Activated CD8-positive, alpha-beta memory T cell treated with anti-CD3 and anti-CD28 coated beads for 36 hours (primary cell): ENCODE results near the gene MPST. TPM values are rescaled to one million over a fixed set of nuclear protein-coding genes. Genes with fewer than 3 reads are reported as not detected.

Source experiments
- CTCF ChIA-PET: fragments of 350-600 bp; sonication (Branson Sonifier 250); formaldehyde crosslinking; loops from one replicate; lab custom pipeline; 2021; ENCODE audit warnings: antibody characterized with exemption; lab: Charles Lee
- POLR2A ChIA-PET: fragments of 350-600 bp; sonication (Branson Sonifier 250); formaldehyde crosslinking; loops from one replicate; lab custom pipeline; 2021; ENCODE audit warnings: antibody characterized with exemption; lab: Charles Lee
- total RNA-seq, 2 experiments: library from RNA; stranded (reverse); gene quantifications; one replicate each; pipeline ENCODE4 v1.2.3, GENCODE V29; 2021

MPST gene
- total RNA-seq, 2 experiments from 2014 or later: 20.6 to 20.9 TPM

DNA sequence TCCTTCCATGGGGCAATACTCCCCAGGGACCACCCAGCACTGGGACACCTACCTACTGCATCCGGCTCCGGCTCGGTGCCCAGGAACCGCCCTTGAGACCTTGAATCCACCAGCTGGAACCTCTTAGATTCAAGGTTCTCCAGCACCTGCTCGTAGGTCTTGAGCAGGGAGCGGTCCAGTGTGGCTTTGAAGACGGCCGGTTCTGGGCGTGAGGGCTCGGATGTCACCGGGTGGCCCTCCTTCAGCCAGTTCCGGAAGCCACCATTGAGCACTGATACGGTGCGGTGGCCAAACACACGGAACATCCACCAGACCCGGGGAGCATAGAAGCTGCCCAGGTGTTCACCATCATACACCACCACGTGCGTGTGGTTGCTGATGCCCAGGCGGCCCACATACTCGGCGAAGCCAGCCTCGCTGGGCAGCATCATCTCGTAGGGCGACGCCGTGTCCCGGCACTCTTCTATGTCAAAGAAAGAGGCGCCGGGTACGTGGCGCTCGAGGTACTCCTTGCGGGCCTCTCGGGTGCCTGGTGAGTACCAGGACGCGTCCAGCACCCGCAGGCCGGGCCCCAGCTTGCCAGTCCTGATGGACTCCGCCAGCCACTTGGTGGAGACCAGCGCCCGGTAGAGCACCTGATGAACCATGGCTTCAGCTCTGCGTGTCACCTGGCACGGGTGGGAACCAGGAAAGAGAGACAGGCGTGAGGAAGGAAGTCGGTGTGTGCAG is 1.3 kb upstream of the MPST start:
- ChIA-PET POLR2A (interaction anchor here (1.0 kb wide), 1 partner anchor 40 kb away, joined by 3 read pairs; no protein-coding TSS in a partner anchor), CTCF (interaction anchor here (0.9 to 2.3 kb wide), 5 partner anchors 19 to 181 kb away, joined by 3 to 8 read pairs (median 3); no protein-coding TSS in a partner anchor)

DNA sequence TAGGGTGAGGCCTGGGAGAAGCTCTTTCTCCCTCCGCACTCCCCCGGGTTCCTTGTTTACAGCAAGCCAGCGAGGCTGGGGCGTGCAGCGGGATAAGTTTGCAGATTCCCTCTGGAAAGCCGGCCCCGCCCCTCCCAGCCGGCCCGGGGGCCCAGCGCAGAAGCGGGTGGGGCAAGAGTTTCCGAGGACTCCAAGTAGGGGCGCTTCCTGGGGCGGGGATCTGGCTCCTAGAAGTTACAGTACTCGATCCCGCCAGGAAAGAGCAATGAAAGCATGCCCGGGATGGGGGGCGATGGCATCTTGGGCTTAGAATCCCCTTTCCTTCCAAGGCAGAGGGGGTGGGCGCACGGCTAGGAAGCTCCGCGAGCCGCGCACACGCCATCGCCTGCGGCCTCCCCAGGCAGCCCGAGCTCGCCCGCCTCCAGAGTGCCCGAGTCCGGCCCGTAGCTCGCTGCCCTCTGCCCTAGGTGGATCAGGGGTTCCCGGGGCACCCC is 680 bp upstream of the MPST start:
- POLR2A ChIA-PET: interaction anchor here (0.7 to 1.0 kb wide), 2 partner anchors 41 to 467 kb away, joined by 3 read pairs; no protein-coding TSS in a partner anchor
- CTCF ChIA-PET: interaction anchor here (0.7 to 2.3 kb wide), 5 partner anchors 20 to 181 kb away, joined by 3 to 8 read pairs (median 3); no protein-coding TSS in a partner anchor

DNA sequence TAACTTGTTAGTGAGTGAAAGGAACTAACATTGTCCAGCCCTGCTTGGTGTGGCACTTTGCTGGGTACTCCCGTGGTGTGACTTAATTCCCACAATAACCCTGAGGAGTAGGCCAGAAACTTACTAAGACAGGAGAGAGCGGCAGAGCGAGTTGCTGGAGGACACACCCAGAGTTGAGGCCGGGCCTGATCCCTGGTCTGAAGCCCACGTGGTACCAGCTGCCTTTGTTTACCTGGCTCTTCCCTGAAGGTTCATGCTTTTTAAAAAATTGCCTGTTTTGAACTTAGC is 594 bp downstream of the MPST start:
- CTCF ChIA-PET: interaction anchor here (0.9 to 4.2 kb wide), 4 partner anchors 21 to 179 kb away, joined by 3 to 16 read pairs (median 6); no protein-coding TSS in a partner anchor
- POLR2A ChIA-PET: no interaction called here

DNA sequence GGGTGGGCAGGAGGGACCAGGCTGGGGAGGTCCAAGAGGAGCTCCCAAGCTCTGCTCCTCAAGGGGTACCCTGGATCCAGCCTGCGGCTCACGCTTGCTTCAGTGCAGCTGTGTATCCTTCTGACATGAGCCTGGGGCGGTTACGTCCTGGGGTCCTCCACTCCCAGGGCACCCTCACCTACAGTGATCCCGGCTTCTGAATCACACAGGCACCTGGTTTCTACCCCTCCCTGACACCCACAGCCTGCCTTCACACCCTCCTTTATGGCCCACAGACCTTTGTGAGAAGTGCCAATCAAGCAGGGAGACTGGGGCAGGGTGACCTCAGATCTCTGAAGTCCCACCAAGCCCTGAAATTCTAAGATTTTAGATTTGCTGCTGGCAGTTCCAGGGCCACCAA is 1.5 kb downstream of the MPST start:
- POLR2A ChIA-PET: no interaction called here
- CTCF ChIA-PET: interaction anchor here (0.6 to 4.2 kb wide), 9 partner anchors 8 to 649 kb away, joined by 3 to 16 read pairs (median 3); no protein-coding TSS in a partner anchor

DNA sequence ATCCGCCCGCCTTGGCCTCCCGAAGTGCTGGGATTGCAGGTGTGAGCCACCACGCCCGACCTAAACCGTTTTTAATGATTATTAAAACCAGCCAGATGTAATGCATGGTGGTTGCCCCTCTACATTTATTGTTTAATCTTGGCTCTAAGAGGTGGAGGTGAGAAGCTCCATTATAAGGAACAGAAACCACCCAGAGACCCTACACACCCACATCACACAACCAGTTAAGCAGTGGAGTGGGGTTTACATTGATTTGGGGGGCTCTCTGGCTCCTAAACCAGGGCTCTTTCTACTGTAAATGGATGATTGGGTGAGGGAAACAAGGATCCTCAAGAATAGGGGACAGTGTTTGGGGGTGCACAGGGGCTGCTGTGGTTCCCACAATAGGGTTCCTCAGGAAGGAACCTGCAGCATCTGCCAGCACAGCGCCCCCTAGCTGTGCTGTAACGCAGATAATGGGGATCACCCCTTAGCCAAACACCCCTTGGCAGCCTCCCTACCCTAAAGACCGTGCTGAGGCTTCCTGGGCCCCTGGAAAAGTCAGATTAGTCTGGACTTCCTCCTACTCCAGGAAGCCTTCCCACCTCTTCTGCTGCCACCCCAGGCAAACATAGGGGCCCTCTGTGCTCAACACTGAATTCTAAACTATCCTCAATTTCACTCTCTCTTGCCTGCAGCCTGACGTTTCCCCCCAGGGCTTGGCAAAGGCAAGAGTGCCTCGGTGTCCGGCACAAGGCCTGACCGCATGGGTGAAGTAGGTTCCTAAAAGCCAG is 2.4 kb downstream of the MPST start:
- POLR2A ChIA-PET: no interaction called here
- CTCF ChIA-PET: interaction anchor here (0.6 to 4.2 kb wide), 12 partner anchors 8 to 648 kb away, joined by 3 to 16 read pairs (median 3); no protein-coding TSS in a partner anchor

DNA sequence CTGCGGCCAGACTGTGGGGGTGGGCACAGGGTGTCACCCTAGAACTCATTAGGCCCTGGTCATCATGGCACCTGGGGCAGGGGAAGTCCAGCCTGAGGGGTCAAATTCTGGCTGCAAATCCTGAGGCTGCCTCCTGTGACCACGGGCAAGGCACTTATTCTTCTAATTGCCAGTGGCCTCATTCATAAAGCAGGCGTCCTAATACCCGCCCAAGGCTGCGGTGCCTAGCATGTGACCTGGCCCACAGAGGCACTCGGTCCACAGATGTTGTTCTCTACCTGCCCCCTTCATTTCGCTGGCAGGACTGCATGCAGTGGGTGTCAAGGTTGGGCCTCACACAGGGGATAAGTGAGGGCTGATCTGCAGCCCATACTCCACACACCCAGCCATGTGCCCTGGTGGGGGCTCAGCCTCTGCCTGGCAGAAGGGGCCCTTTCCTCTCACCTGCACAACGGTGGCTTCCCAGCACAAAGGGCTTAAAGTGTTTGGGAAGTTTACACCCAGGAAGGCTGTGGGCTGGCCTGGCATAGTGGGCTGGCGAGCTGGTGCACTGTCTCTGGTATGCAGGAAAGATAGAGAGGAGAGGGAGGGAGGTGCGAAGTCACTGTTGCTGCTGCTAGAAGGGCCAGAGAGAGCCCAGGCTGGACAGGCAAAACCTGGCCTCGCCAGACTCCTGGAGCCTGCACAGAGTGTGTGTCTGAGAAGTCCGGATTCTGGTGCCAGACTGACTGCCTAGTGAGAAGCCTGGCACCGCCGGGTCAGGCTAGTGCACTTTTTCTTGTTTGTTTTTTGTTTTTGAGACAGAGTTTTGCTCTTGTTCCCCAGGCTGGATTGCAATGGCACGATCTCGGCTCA is 3.2 kb downstream of the MPST start:
- ChIA-PET CTCF (interaction anchor here (0.6 to 4.2 kb wide), 4 partner anchors 21 to 268 kb away, joined by 3 to 16 read pairs (median 4); no protein-coding TSS in a partner anchor), POLR2A (no interaction called here)

DNA sequence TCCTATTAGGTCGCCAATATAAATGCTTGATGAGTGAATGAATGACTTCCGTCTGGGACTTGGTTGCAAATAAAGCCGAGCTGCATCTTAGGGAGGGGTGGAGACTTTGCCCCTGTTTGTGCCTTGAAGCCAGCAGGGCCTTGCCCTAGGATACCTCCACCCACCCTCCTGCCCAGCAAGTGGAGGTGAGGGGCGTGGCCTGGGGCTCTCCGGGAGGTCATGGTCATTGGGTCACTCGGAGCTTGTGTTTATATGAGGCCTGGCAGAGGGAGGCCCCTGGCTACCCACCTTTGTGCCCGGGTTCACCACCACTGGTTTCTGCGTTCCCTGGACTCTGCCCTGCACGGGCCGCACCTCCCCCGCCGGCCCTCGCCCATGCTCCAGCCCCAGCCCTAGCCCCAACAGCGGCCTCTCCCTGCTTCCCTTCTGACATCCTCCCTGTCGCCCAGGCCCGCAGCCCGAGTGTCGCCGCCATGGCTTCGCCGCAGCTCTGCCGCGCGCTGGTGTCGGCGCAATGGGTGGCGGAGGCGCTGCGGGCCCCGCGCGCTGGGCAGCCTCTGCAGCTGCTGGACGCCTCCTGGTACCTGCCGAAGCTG is 4.3 kb downstream of the MPST start:
- ChIA-PET CTCF (interaction anchor here (1.5 to 4.2 kb wide), 2 partner anchors 20 to 171 kb away, joined by 5 to 16 read pairs; no protein-coding TSS in a partner anchor), POLR2A (no interaction called here)

DNA sequence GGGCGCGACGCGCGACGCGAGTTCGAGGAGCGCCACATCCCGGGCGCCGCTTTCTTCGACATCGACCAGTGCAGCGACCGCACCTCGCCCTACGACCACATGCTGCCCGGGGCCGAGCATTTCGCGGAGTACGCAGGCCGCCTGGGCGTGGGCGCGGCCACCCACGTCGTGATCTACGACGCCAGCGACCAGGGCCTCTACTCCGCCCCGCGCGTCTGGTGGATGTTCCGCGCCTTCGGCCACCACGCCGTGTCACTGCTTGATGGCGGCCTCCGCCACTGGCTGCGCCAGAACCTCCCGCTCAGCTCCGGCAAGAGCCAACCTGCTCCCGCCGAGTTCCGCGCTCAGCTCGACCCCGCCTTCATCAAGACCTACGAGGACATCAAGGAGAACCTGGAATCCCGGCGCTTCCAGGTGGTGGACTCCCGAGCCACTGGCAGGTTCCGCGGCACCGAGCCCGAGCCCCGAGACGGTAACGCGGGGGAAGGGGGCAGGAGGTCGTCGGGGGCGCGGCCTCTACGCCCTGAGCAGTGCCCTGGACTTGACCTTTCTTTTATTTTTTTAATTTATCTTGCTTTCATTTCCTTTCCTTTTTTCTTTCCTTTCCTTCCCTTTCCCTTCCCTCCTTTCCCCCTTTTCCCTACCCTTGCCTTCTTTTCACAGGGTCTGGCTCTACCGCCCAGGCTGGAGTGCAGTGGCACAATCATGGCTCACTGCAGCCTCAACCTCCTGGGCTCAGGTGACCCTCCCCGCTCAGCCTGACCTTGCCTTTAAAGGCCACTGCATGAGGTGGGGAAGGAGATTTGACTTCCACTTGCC is 5.0 kb downstream of the MPST start:
- POLR2A ChIA-PET: no interaction called here
- CTCF ChIA-PET: interaction anchor here (1.5 to 5.9 kb wide), 2 partner anchors 20 to 171 kb away, joined by 5 to 24 read pairs; no protein-coding TSS in a partner anchor

DNA sequence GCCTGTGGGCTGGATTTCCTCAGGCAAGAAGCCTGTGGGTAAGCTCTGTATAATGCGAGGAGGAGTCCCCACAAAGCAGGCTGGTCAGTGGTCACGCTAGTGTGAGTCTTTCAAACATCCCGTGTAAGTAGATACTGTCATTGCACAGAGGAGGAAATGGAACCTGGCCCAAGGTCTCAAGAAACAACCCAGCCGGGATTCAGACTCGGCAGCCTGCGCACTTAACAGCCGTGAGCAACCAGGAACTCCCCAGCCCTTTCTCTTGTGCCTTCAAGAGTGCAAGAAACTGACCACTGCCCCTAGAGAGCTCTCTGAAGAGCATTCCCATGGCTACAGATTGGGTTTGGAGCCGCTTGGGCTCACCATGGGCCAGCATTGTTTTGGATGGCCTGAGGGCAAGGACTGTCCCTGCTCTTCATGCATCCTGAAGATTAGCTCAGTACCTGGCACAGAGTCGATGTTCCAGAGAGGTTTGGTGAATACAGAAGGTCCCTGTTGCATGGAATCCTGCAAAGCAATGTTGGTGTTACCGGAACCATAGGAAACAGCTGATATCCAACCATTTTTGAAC is 6.0 kb downstream of the MPST start:
- ChIA-PET POLR2A (no interaction called here), CTCF (interaction anchor here (1.0 to 5.9 kb wide), 4 partner anchors 9 to 268 kb away, joined by 3 to 24 read pairs (median 4); no protein-coding TSS in a partner anchor)

DNA sequence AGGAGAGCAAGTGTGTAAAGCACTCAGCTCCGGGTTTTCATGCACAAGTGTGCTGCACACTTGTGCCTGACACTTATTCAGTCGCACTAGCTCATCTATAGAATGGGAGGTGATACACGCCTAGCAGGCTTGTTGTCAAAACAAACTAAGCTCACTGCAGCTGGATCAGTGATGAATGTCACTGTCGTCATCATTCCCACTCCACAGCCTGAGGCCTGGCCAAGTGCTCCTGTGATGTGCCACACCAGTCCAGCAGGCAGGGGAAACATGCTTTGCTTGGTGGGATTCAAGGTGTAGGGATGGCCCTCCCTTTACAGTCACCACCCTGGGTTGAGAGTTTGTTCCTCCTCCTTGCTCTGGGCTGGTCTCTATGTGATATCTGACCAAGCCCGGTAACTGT is 6.8 kb downstream of the MPST start:
- ChIA-PET POLR2A (no interaction called here), CTCF (interaction anchor here (1.1 to 5.9 kb wide), 2 partner anchors 19 to 269 kb away, joined by 3 to 24 read pairs; no protein-coding TSS in a partner anchor)

DNA sequence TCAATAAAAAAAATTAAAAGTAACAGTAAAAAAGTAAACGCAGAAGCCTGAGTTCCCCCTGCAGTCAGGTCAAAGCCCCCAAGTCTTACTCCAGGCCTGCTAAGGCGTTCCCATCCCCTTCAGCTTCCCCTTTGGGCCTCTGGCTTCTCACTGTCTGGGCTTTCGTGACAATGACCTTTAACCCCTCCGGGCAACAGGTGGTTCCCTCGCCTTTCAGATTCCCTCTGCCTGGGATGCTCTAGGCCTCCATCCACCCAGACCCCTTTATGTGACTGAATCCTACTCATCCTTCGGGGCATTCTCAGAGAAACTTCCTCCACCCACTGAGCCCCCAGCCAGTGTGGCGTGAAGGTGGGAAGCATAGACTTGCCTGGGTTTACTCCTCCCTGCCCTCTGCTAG is 8.0 kb downstream of the MPST start:
- ChIA-PET CTCF (interaction anchor here (5.9 kb wide), 1 partner anchor 17 kb away, joined by 24 read pairs; no protein-coding TSS in a partner anchor), POLR2A (no interaction called here)

DNA sequence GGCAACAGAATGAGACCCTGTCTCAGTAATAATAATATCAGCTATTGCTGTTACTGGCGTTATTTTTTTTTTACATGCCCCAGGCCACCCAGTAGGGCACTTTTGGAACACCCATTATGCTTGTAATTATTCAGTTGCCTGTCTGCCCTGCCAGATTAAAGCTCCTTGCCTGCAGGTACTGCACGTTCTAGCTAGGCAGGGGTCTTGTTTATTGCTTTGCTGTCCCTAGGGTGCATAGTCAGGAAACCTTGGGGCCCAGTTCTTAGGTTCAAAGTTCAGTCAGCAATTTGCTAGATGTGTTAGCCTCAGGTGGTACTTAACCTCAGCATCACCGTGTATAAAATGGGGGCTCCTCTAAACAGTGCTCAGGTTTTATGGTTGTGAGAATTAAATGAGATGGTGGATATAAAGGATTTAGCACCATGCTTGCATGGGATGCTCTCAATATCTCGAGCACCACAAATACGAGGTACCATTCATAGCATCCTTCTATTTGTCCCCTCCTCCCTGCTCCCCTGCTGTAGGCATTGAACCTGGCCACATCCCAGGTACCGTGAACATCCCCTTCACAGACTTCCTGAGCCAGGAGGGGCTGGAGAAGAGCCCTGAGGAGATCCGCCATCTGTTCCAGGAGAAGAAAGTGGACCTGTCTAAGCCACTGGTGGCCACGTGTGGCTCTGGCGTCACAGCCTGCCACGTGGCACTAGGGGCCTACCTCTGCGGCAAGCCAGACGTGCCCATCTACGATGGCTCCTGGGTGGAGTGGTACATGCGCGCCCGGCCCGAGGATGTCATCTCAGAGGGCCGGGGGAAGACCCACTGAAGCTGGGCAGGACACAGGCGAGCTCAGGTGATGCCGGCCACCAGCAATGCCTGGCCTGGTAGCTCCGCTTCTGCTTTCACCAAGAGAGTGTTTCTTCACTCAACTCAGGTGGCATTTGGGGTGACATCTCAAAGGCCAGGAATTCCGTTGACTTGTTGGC is 9.4 kb downstream of the MPST start:
- POLR2A ChIA-PET: no interaction called here
- CTCF ChIA-PET: interaction anchor here (5.9 kb wide), 1 partner anchor 16 kb away, joined by 24 read pairs; no protein-coding TSS in a partner anchor

DNA sequence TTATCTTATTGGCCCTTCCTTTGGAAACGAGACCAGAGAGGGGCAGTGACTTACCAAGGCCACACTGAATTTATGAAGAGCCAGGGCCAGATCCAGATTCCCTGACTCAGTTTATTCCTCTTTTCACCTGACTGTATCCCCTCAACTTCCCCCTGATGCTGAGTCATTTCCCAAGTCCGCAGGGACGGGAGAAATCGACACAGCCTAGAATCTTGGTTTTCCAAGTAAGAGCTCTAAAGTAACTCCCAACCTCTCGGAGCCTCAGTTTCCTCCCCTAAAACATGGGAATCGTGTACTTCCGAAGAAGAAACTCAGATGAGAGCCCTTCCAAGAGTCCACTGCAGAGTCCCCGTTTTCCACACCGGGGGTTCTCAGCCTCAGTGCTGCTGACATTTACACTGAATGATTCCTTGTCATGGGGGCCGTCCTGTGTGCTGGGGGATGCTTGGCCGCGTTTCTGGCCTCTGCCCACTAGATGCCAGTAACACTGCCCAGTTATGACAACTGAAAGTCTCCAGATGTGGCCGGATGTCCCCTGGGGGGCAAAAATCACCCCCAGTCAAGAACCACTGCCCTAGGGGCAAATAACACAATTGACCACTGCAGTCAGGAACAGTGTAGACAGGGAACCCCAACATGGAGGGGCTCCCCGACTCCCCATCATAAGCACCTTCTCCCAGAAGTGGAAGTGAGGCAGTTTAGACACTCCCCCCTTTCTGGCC is 11.2 kb downstream of the MPST start:
- POLR2A ChIA-PET: no interaction called here
- CTCF ChIA-PET: interaction anchor here (5.9 kb wide), 1 partner anchor 14 kb away, joined by 24 read pairs; no protein-coding TSS in a partner anchor

DNA sequence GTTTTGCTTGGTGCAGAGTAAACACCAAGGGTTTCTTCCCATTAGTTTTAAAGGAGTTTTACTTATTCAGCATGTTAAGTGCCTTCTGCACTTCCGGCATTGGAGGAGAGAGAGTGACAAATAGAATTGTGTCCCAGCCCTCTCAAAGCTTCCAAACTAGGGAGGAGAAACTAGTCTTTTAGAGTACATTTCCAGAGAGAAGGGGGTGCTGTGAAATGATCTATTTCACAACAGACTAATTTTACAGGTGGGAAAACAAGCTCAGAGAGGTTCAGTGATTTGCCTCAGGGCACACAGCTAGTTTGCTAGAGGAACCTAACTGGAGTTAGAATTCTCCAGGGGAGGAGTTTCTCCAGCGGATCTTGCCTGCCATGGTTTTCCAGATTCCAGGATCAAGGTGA is 12.6 kb downstream of the MPST start:
- ChIA-PET POLR2A (interaction anchor here (0.5 kb wide), 1 partner anchor 13 kb away, joined by 6 read pairs; no protein-coding TSS in a partner anchor), CTCF (interaction anchor here (1.3 kb wide), 1 partner anchor 11 kb away, joined by 3 read pairs; no protein-coding TSS in a partner anchor)
